Activated T-helper 1 cell treated with anti-CD3 and anti-CD28 coated beads, Interleukin-2, amount 50 U/mL, for 16 hours (primary cell): ENCODE measurements around the gene GDNF.
"Not testable (repeated sequence)": the region's sequence is repeated elsewhere in the genome, so short reads cannot be mapped to it uniquely, and the experiment has no call there.

ENCODE experiments used
- DNase-seq, 2 donors: peaks; one replicate each; pipeline ENCODE4 v3.0.0-alpha.2; 2020; ENCODE audit warnings: low read depth in 1 of 2, low spot score in 1 of 2

The GDNF gene

GRCh38 chr5:37816883-37817282 is 23.0 kb downstream of the GDNF start:
- no peak for DNase-seq

DNA sequence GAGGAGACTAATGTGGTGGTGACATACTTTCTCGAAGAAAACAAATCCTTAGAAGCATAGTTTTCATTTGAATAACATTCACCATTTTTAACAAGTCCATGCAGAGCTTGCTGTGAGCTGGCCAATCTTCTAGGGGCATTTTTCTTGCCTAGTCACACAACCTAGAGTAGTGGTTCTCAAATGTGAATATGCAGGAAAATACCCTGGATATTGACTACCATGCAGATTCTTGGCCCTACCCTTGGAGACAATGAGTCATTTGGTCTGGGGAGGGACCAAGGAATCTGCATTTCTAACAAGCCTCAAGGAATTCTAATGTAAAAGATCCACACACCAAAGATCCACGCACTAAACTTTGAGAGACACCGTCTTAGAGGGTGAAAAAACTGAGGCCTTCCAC is 23.5 kb downstream of the GDNF start:
- no peak for DNase-seq

GRCh38 chr5:37815913-37816312 is 23.9 kb downstream of the GDNF start:
- DNase-seq: no peak

- DNase-seq: no peak
Measured at GRCh38 chr5:37814699-37815098, 25.1 kb downstream of the GDNF start.

DNA sequence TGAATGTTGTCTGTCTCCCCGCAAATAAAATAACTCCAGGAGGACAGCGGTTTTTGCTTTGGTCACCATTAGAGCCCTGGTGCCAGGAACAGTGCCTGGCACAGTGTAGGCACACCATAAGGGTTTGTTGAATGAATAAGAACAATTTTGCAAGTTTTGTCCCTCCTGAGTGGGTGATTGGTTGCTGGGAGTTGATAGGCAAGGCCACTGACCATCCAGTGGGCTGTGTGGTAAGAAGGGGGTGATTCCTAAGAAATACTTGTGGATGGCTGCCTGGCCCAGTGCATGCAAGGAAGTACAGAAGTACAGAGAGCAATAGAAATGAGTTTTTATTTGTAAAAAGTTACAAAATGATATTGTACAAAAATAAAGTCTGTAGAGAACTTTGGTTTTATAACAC is 27.5 kb downstream of the GDNF start:
- no peak for DNase-seq

DNA sequence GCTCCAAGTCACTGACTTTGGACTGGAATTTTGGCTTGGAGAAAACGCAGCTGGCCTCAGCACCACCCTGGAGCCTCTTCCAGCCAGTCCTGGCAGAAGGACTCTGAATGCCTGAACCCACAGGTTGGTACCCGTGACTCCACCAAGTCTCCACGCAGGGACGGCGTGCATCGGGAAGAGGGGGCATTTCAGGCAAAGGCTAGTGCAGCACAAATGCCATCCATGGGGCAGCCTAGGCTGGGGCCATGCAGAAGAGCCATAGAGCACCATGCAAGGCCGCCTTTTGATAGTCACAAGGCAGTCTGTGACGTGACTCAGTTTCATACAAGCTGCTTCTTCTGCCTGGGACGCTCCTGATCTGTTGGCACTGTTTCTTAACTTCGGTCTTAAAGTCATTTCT is 28.0 kb downstream of the GDNF start:
- DNase-seq: no peak

- no peak for DNase-seq
Measured at GRCh38 chr5:37810311-37810710, 29.5 kb downstream of the GDNF start.

- DNase-seq: no peak
Measured at GRCh38 chr5:37808945-37809344, 30.9 kb downstream of the GDNF start.

DNA sequence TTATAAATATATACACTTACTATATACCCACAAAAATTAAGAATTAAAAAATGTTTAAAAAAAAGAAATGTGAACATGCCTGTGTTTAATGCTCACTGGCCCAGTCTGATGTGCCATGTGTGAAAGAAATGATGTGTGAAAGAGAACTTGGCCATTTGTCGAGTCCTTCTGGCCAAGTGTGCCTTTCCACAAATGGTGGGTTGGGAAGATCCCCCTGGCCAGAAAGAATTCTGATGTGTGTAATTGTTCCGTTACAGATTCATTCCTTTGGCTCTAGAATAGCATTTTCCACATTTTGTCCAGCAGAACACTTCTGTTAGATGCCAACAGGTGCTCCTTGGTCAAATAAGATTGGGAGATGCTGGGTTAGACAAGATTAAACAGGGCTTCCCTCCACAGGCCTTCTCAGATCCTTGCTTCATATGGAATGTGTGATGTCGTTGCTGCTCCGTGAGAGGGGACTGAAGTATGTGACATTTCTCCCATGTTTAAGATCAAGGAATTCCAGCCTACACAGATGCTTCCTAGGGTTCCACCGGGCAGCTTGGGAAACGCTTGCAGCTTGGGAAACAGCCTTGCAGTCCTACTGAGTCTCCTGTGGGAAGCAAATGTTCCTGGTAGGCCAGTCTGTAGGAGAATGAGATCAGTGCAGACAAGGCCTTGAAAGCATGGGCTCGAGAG is 32.1 kb downstream of the GDNF start:
- no peak for DNase-seq

DNA sequence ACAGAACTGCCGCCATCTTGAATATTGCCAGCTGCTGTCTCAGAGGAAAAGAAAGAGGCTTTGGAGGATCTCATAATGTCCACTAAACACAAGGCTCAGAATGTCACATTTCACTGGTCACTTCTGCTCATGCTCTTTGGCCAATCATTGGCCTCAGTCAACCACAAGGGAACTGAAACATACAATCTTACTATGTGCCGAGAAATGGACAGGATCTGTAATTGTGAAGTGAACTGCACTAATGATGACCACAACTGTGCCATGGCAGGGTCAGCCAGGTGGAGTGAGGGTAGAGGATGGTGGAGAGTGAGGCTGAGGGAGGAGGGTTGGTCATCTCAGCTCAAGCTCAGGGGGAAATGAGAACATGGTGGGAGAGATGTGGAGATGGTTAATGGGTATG is 32.8 kb downstream of the GDNF start:
- DNase-seq: no peak

DNA sequence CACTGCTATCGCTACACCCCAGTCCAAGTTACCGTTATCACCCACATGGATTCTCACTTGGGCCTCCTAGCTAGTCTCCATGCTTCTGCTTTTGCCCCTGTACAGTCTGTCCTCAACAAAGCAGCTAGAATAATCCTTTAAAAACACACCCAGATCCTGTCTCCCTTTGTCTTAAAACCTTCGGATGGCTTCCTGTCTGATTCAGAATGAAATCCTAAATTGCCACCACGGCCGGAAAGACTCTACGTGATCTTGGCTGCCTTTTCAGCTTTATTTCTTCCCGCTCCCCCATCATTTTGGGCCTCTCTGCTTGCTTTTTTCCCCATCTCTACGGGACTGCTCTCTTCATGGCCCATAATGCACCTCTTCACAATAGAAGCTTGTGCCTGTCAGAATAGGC is 33.4 kb downstream of the GDNF start:
- no peak for DNase-seq

GRCh38 chr5:37806016-37806415 is 33.8 kb downstream of the GDNF start:
- no peak for DNase-seq

- no peak for DNase-seq
Measured at GRCh38 chr5:37804401-37804800, 35.4 kb downstream of the GDNF start.

- DNase-seq: no peak
Measured at GRCh38 chr5:37803487-37803886, 36.4 kb downstream of the GDNF start.

- no peak for DNase-seq
Measured at GRCh38 chr5:37801521-37801920, 38.3 kb downstream of the GDNF start.

DNA sequence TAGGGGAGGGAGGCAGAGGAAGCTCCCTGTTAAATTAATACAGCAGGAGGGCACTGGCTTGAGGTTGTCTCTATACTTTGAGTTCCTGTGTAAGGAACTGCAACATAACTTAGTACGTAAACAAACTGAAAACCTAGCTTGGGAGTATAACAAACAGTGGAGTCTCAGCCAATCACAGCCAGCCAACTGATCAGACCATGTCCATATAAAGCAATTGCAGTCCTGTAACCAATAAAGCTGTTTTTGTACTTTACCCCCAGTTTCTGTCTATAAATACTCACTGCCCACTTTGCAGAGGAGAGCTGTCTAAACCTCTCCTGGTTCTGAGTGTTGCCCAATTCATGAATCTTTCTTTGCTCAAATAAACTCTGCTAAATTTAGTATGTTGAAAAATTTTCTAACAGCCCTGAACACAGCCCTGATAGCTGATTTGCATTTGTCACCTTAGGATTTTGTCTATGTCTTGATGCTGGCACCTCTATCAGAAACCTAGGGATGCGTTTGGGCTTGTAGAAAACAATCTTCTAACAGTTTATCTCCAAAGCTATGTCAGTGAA is 39.9 kb downstream of the GDNF start:
- no peak for DNase-seq

DNA sequence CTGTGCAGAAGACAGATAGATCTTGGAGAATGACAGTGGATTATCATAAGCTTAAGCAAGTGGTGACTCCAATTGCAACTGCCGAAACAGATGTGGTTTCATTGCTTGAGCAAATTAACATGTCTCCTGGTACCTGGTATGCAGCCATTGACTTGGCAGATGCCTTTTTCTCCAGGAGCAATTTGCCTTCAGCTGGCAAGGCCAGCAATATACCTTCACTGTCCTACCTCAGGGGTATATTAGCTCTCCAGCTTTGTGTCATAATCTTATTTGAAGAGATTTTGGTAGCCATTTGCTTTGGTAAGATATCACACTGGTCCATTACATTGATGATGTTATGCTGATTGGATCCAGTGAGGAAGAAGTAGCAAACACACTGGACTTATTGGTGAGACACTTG is 43.4 kb downstream of the GDNF start:
- DNase-seq: not testable (repeated sequence)

DNA sequence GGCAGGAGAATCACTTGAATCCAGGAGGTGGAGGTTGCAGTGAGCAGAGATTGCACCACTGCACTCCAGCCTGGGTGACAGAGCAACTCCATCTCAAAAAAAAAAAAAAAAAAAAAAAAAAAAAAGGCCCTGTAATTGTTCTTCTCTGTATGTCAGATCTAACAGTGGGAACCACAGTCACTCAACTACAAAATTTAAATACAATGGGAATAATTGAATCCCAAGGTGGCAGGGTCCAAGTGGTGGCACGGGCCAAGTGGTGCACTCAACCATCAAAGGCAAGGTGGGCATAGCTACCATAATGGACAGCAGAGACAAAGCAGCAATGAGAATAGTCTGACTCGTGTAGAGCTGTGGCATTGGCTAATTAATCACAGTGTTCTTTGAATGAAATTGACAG is 44.5 kb downstream of the GDNF start:
- DNase-seq: not testable (repeated sequence)

DNA sequence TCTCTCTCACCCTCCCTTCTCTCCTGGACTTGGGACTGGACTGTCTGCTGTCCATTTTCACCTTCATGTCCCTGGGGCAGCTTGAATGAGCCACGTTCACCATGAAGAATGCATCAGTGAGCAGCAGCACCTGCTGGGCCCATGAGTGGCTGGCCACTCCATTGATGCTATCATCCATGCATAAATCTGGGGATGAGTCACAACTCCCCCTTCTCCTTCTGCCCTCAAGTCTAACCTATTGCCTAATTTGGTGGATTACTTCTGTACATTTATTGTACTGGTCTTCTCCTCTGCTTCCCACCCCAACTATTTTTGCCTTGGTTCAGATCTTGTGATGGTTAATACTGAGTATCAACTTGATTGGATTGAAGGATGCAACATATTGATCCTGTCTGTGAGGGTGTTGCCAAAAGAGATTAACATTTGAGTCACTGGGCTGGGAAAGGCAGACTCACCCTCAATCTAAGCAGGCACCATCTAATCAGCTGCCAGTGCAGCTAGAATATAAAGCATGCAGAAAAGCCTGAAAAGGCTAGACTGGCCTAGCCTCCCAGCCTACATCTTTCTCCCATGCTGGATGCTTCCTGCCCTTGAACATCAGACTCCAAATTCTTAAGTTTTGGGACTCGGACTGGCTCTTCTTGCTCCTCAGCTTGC is 46.7 kb downstream of the GDNF start:
- no peak for DNase-seq

GRCh38 chr5:37791321-37791720 is 48.5 kb downstream of the GDNF start:
- DNase-seq: no peak

DNA sequence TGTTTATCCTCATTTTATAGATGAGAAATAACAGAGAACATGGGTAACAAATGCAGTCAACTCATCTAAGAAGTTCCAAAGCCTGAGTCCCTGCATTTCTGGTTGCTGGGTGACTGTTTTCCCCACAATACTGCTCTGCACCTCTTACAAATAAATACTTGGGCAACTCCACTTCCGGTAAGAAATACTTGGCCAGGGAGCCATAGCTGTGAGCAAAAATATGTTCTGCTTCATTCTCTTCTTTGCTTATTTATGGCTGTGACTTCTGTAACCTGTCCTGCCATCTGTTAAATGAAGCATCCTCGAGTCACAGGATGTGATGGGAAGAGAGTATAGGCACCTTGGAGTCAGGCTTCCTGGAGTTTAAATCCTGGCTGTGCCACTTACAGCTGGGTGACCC is 49.9 kb downstream of the GDNF start:
- no peak for DNase-seq

DNA sequence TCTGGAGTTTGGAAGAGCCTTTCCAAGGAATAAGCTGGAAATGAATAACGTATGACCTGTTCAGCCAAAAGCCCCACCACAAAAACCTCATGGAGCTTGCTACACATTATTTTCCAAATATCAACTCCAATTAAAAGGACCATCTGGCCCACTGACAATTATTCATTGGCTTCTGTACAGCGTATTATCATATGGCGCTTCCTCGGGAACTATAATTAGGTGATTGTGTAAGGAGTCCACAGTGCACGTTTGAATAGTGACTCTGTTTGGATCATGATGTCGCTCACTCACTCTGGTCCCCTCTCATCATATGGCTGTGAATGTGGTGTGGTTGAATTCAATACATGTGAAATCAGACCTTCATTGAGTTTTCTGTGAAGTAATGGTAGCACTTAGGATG is 52.1 kb downstream of the GDNF start:
- DNase-seq: no peak
